Fibroblast of upper back skin (primary cell): Measurements from ENCODE around the gene STYXL2.

Experiments
- DNase-seq: peaks from one replicate; pipeline ENCODE4 v3.0.0-alpha.2; 2013

Gene STYXL2

GRCh38 chr1:167081594-167082156, 12.2 kb upstream of the STYXL2 start:
- DNase-seq = no peak

- DNase-seq = no peak
These were observed 11.3 kb upstream of the STYXL2 start for GRCh38 chr1:167082511-167083027.

GRCh38 chr1:167083066-167083665, 10.7 kb upstream of the STYXL2 start:
- DNase-seq = no peak

GRCh38 chr1:167083871-167084270, 10.0 kb upstream of the STYXL2 start:
- DNase-seq = no peak

GRCh38 chr1:167084757-167085156, 9.1 kb upstream of the STYXL2 start:
- no peak for DNase-seq

- no peak for DNase-seq
These were observed 7.8 kb upstream of the STYXL2 start for GRCh38 chr1:167086033-167086432.

- DNase-seq = no peak
These were observed 7.1 kb upstream of the STYXL2 start for GRCh38 chr1:167086768-167087167.

- no peak for DNase-seq
These were observed 5.0 kb upstream of the STYXL2 start for GRCh38 chr1:167088746-167089417.

GRCh38 chr1:167089939-167090313, 3.9 kb upstream of the STYXL2 start:
- no peak for DNase-seq

- no peak for DNase-seq
These were observed 3.4 kb upstream of the STYXL2 start, which contains the start of gene GPA33 for GRCh38 chr1:167090314-167090942. Gene GPA33 (minus strand): TSS chr1:167090377. CDS start chr1:167090287, 90 bp downstream.

GRCh38 chr1:167092653-167093052, 1.2 kb upstream of the STYXL2 start:
- DNase-seq = no peak

GRCh38 chr1:167094690-167095089, 815 bp downstream of the STYXL2 start:
- DNase-seq = no peak

- DNase-seq = peak; percentile 73
These were observed 1.5 kb downstream of the STYXL2 start for GRCh38 chr1:167095368-167095767.

- DNase-seq = no peak
These were observed 6.0 kb downstream of the STYXL2 start for GRCh38 chr1:167099851-167100250.

GRCh38 chr1:167100730-167101129, 6.9 kb downstream of the STYXL2 start:
- no peak for DNase-seq

GRCh38 chr1:167101754-167102153, 7.9 kb downstream of the STYXL2 start:
- DNase-seq = no peak

- no peak for DNase-seq
These were observed 9.2 kb downstream of the STYXL2 start for GRCh38 chr1:167102906-167103573.

- DNase-seq = no peak
These were observed 10.4 kb downstream of the STYXL2 start for GRCh38 chr1:167104256-167104633.

GRCh38 chr1:167105271-167106118, 11.6 kb downstream of the STYXL2 start:
- DNase-seq = no peak

GRCh38 chr1:167106119-167106461, 12.2 kb downstream of the STYXL2 start:
- DNase-seq = no peak

GRCh38 chr1:167107456-167107855, 13.6 kb downstream of the STYXL2 start:
- DNase-seq = no peak

GRCh38 chr1:167109125-167109524, 15.2 kb downstream of the STYXL2 start:
- no peak for DNase-seq
